ENCODE data around the gene SMPD3. TPM values are rescaled to one million over a fixed set of nuclear protein-coding genes. Genes with fewer than 3 reads are reported as not detected.

The SMPD3 gene
- total RNA-seq, 1 experiment from 2014 or later, result 2.4 TPM

DNA sequence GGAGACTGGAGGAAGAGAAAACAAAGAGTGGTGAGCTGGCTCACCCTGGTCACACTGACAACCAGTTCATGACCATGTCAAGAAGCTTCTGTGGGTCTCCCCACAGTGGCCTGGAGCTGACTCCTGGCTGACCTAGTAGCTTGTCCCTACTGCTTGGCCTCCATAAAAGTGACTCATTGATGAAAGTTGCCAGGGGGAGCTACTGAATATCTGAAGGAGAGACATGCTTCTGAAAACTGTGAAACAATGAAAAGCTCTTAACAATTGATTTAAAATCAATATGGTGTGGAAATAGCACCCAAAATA is 22.0 kb downstream of the SMPD3 start:
- intact Hi-C loops (cut with micrococcal nuclease; ENCODE audit: unreplicated experiment), result no loop called here
- no peaks in the 10 kb centered on the region for H3K9me3 ChIP-seq
- no peaks in the 10 kb centered on the region for H3K36me3 ChIP-seq (ENCODE audit: control insufficient read depth, insufficient read depth, low read length)
- no peak overlapping the region for H3K27ac Mint-ChIP-seq (ENCODE audit: unreplicated experiment)
- BruUV-seq (replicated peaks), result no TSS peak
- ChIA-PET CTCF (interaction anchor here (0.7 kb wide), 1 partner anchor 189 kb away, joined by 3 read pairs; no protein-coding TSS in a partner anchor), POLR2A (no interaction called here)
- no peaks in the 10 kb centered on the region for H3K9me3 Mint-ChIP-seq (ENCODE audit: unreplicated experiment)
- H3K4me1 ChIP-seq, result no peaks in the 10 kb centered on the region
- no peaks in the 10 kb centered on the region for H3K27me3 ChIP-seq (replicated peaks; ENCODE audit: control insufficient read depth, insufficient read depth, low read length)
- H3K27me3 Mint-ChIP-seq (ENCODE audit: insufficient read depth, unreplicated experiment), result no peaks in the 10 kb centered on the region
- no peak overlapping the region for H3K4me3 ChIP-seq (ENCODE audit: low read depth, low read length)
- no peak for DNase-seq
- H3K36me3 Mint-ChIP-seq (ENCODE audit: insufficient read depth, unreplicated experiment), result no peaks in the 10 kb centered on the region
- TF ChIP-seq, protein P1, sequence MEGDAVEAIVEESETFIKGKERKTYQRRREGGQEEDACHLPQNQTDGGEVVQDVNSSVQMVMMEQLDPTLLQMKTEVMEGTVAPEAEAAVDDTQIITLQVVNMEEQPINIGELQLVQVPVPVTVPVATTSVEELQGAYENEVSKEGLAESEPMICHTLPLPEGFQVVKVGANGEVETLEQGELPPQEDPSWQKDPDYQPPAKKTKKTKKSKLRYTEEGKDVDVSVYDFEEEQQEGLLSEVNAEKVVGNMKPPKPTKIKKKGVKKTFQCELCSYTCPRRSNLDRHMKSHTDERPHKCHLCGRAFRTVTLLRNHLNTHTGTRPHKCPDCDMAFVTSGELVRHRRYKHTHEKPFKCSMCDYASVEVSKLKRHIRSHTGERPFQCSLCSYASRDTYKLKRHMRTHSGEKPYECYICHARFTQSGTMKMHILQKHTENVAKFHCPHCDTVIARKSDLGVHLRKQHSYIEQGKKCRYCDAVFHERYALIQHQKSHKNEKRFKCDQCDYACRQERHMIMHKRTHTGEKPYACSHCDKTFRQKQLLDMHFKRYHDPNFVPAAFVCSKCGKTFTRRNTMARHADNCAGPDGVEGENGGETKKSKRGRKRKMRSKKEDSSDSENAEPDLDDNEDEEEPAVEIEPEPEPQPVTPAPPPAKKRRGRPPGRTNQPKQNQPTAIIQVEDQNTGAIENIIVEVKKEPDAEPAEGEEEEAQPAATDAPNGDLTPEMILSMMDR (IDR thresholded peaks at IDR 0.05; ENCODE audit: insufficient read depth in 1 of 2, low read depth in 1 of 2, low read length in 1 of 2, severe bottlenecking in 1 of 2, unreplicated experiment in 1 of 2), result no peak
- H3K4me3 Mint-ChIP-seq (ENCODE audit: unreplicated experiment), result no peak overlapping the region
- H3K4me1 Mint-ChIP-seq (ENCODE audit: low read depth, unreplicated experiment), result no peaks in the 10 kb centered on the region

DNA sequence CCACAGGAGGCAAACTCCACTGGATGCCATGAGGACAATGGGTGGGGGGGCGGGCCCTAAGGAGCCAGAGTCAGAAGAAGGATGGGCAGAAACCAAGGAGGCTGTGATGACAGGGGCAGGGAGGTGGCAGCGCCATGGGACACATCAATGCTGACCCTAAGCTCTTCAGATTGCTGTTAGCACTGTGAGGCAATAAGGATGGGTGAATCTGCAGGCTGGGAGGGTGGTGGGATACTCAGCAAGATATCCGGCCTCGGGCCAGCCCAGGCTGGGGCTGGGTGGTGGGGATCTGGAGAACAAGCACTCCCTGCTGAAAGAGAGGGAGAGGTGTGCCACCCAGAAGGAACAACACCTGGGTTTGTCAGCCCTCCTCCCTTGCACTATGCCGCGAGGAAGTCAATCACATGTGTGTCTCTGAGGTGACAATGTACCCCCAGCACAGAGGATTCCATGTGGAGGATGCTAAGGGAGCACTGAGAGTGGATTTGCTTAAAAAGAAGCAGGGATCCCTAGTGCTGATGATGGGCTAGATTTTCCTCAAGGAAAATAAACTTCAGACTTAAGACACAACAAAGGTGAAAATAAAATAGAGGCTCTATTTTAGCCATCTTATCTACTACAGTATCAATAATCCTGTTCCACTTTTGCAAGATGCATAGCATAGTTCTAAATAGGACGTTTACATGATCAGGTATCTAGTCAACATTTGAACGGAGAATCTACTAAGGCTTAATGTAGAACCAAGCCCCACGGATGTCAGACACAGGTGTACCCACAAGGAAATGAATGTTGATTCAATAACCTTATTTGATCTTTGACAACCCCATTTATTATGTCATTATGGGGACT is 22.6 kb downstream of the SMPD3 start:
- H3K4me3 Mint-ChIP-seq (ENCODE audit: unreplicated experiment), result no peak overlapping the region
- H3K4me1 Mint-ChIP-seq (ENCODE audit: low read depth, unreplicated experiment), result no peaks in the 10 kb centered on the region
- no peaks in the 10 kb centered on the region for H3K27me3 Mint-ChIP-seq (ENCODE audit: insufficient read depth, unreplicated experiment)
- Histone ChIP-seq H3K4me3 (ENCODE audit: low read depth, low read length) (no peak overlapping the region), H3K27me3 (replicated peaks; ENCODE audit: control insufficient read depth, insufficient read depth, low read length) (no peaks in the 10 kb centered on the region), H3K36me3 (ENCODE audit: control insufficient read depth, insufficient read depth, low read length) (no peaks in the 10 kb centered on the region), H3K9me3 (no peaks in the 10 kb centered on the region), H3K4me1 (no peaks in the 10 kb centered on the region)
- H3K36me3 Mint-ChIP-seq (ENCODE audit: insufficient read depth, unreplicated experiment), result no peaks in the 10 kb centered on the region
- BruUV-seq (replicated peaks), result no TSS peak
- H3K27ac Mint-ChIP-seq (ENCODE audit: unreplicated experiment), result no peak overlapping the region
- ChIA-PET CTCF (interaction anchor here (0.7 kb wide), 1 partner anchor 189 kb away, joined by 3 read pairs; no protein-coding TSS in a partner anchor), POLR2A (no interaction called here)
- TF ChIP-seq, protein P1 (IDR thresholded peaks at IDR 0.05; ENCODE audit: insufficient read depth in 1 of 2, low read depth in 1 of 2, low read length in 1 of 2, severe bottlenecking in 1 of 2, unreplicated experiment in 1 of 2), result no peak
- no peak for DNase-seq
- intact Hi-C loops (cut with micrococcal nuclease; ENCODE audit: unreplicated experiment), result no loop called here
- no peaks in the 10 kb centered on the region for H3K9me3 Mint-ChIP-seq (ENCODE audit: unreplicated experiment)

DNA sequence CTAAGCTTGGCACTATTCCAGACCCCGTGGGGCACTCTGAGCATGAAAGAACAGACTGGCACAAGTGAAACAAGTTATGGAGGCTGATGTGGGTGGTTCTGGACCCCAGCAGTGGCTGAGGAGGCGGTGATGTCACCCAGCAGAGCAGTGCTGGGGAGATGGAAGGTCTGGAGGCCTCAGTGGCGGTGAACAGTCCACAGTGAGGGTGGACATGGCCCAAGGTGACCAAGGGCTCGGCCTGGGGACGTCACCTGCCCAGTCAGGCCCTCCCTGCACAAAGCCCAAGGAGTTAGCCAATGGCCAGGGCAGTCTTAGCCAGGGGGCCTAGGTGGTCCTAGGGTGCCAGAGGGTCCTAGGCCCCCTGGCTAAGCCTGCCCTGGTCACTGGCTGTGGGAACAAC is 24.5 kb downstream of the SMPD3 start:
- Histone ChIP-seq H3K9me3 (no peaks in the 10 kb centered on the region), H3K27me3 (replicated peaks; ENCODE audit: control insufficient read depth, insufficient read depth, low read length) (no peaks in the 10 kb centered on the region), H3K36me3 (ENCODE audit: control insufficient read depth, insufficient read depth, low read length) (no peaks in the 10 kb centered on the region), H3K4me1 (no peaks in the 10 kb centered on the region), H3K4me3 (ENCODE audit: low read depth, low read length) (no peak overlapping the region)
- no peak overlapping the region for H3K4me3 Mint-ChIP-seq (ENCODE audit: unreplicated experiment)
- H3K27ac Mint-ChIP-seq (ENCODE audit: unreplicated experiment), result no peak overlapping the region
- TF ChIP-seq, protein P1 (IDR thresholded peaks at IDR 0.05; ENCODE audit: insufficient read depth in 1 of 2, low read depth in 1 of 2, low read length in 1 of 2, severe bottlenecking in 1 of 2, unreplicated experiment in 1 of 2), result no peak
- DNase-seq, result no peak
- no peaks in the 10 kb centered on the region for H3K4me1 Mint-ChIP-seq (ENCODE audit: low read depth, unreplicated experiment)
- no peaks in the 10 kb centered on the region for H3K36me3 Mint-ChIP-seq (ENCODE audit: insufficient read depth, unreplicated experiment)
- ChIA-PET CTCF (no interaction called here), POLR2A (no interaction called here)
- no TSS peak for BruUV-seq (replicated peaks)
- intact Hi-C loops (cut with micrococcal nuclease; ENCODE audit: unreplicated experiment), result no loop called here
- no peaks in the 10 kb centered on the region for H3K9me3 Mint-ChIP-seq (ENCODE audit: unreplicated experiment)
- H3K27me3 Mint-ChIP-seq (ENCODE audit: insufficient read depth, unreplicated experiment), result no peaks in the 10 kb centered on the region

Measured in Caco-2 (cell line).